NCI-H1417 (cell line): ENCODE results near the gene CBL.
"Not testable (repeated sequence)": the region's sequence is repeated elsewhere in the genome, so short reads cannot be mapped to it uniquely, and the experiment has no call there.

Experiments
- DNase-seq, 3 experiments: peaks; one replicate each; lab custom pipeline; 2025; lab: John Stamatoyannopoulos, UW

Gene CBL

GRCh38 chr11:119210050-119210449, 3.9 kb downstream of the CBL start:
- no peak for DNase-seq

GRCh38 chr11:119218141-119218878, 12.2 kb downstream of the CBL start:
- DNase-seq: no peak

GRCh38 chr11:119222308-119222707, 16.2 kb downstream of the CBL start:
- peak; percentile 4 to 77 (median 36) for DNase-seq

GRCh38 chr11:119222891-119223290, 16.8 kb downstream of the CBL start:
- DNase-seq: no peak

- DNase-seq: no peak
Observed at GRCh38 chr11:119223856-119224255, 17.7 kb downstream of the CBL start.

- not testable (repeated sequence) for DNase-seq
Observed at GRCh38 chr11:119228535-119229287, 22.6 kb downstream of the CBL start.

GRCh38 chr11:119229288-119229672, 23.1 kb downstream of the CBL start:
- DNase-seq: no peak

GRCh38 chr11:119229741-119230140, 23.6 kb downstream of the CBL start:
- no peak for DNase-seq

- DNase-seq: no peak
Observed at GRCh38 chr11:119236490-119236889, 30.4 kb downstream of the CBL start.

- DNase-seq: no peak
Observed at GRCh38 chr11:119236891-119237290, 30.8 kb downstream of the CBL start.

GRCh38 chr11:119237515-119237914, 31.4 kb downstream of the CBL start:
- DNase-seq: no peak

- no peak for DNase-seq
Observed at GRCh38 chr11:119248750-119249670, 42.9 kb downstream of the CBL start.

- DNase-seq: no peak
Observed at GRCh38 chr11:119249671-119250010, 43.5 kb downstream of the CBL start.

GRCh38 chr11:119251114-119251513, 45.0 kb downstream of the CBL start:
- DNase-seq: no peak

GRCh38 chr11:119254239-119254638, 48.1 kb downstream of the CBL start:
- DNase-seq: no peak

- DNase-seq: no peak
Observed at GRCh38 chr11:119258180-119258579, 52.0 kb downstream of the CBL start.

- DNase-seq: no peak
Observed at GRCh38 chr11:119258983-119259382, 52.8 kb downstream of the CBL start.

GRCh38 chr11:119262668-119263351, 56.7 kb downstream of the CBL start:
- no peak for DNase-seq

- no peak for DNase-seq
Observed at GRCh38 chr11:119263352-119263940, 57.3 kb downstream of the CBL start.

GRCh38 chr11:119266063-119266462, 59.9 kb downstream of the CBL start:
- no peak for DNase-seq

- no peak for DNase-seq
Observed at GRCh38 chr11:119266517-119267255, 60.5 kb downstream of the CBL start.
